AG10803 (cell line): Measurements from ENCODE around the gene POTEB.
"Not testable (repeated sequence)": the region's sequence is repeated elsewhere in the genome, so short reads cannot be mapped to it uniquely, and the experiment has no call there.

Experiments
- DNase-seq: peaks from one replicate; pipeline ENCODE4 v3.0.0; 2010; ENCODE audit warnings: low read depth
- H3K4me3 ChIP-seq: 2 replicates; pipeline ENCODE4 v1.5.1; 2011; ENCODE audit warnings: mild to moderate bottlenecking, low read length, control low read depth

Gene POTEB

GRCh38 chr15:21877635-21878034, at the start of gene POTEB:
TSS of gene POTEB (minus strand) at chr15:21877735. CDS start at chr15:21877246, 489 bp downstream.
- not testable (repeated sequence) for DNase-seq, H3K4me3 ChIP-seq

- not testable (repeated sequence) for DNase-seq, H3K4me3 ChIP-seq
These were observed 13.4 kb upstream of the POTEB start for GRCh38 chr15:21890955-21891354.

- H3K4me3 ChIP-seq, DNase-seq: not testable (repeated sequence)
These were observed 12.0 kb upstream of the POTEB start for GRCh38 chr15:21889542-21889941.

- not testable (repeated sequence) for DNase-seq, H3K4me3 ChIP-seq
These were observed 38.7 kb downstream of the POTEB start for GRCh38 chr15:21838831-21839230.
